Activated CD8-positive, alpha-beta T cell treated with anti-CD3 and anti-CD28 coated beads for 36 hours (primary cell): Measurements from ENCODE around the gene MMD. TPM values are rescaled to one million over a fixed set of nuclear protein-coding genes. Genes with fewer than 3 reads are reported as not detected.
"Not testable (repeated sequence)": the region's sequence is repeated elsewhere in the genome, so short reads cannot be mapped to it uniquely, and the experiment has no call there.

Source experiments
- ATAC-seq: fragments of 200-7000 bp; cut with Tn5 transposase; one replicate; pipeline ENCODE4 v1.10.0; 2021; ENCODE audit warnings: mild to moderate bottlenecking, moderate library complexity
- CTCF ChIA-PET: fragments of 350-600 bp; sonication (Branson Sonifier 250); formaldehyde crosslinking; loops from one replicate; lab custom pipeline; 2021; ENCODE audit warnings: antibody characterized with exemption; lab: Charles Lee
- POLR2A ChIA-PET: fragments of 350-600 bp; sonication (Branson Sonifier 250); formaldehyde crosslinking; loops from one replicate; lab custom pipeline; 2021; ENCODE audit warnings: antibody characterized with exemption; lab: Charles Lee
- DNase-seq: peaks from one replicate; pipeline ENCODE4 v3.0.0-alpha.2; 2020
- H3K27ac Mint-ChIP-seq: one replicate; pipeline ENCODE4 v1.8.0; 2021; ENCODE audit warnings: mild to moderate bottlenecking, mixed read lengths
- H3K27me3 Mint-ChIP-seq: one replicate; pipeline ENCODE4 v1.8.0; 2021; ENCODE audit warnings: mixed read lengths
- H3K36me3 Mint-ChIP-seq: one replicate; pipeline ENCODE4 v1.8.0; 2021; ENCODE audit warnings: low read depth, mixed read lengths
- H3K4me1 Mint-ChIP-seq: one replicate; pipeline ENCODE4 v1.8.0; 2021; ENCODE audit warnings: low read depth, mixed read lengths
- H3K4me3 Mint-ChIP-seq: one replicate; pipeline ENCODE4 v1.8.0; 2021; ENCODE audit warnings: mild to moderate bottlenecking, moderate library complexity, mixed read lengths
- H3K9me3 Mint-ChIP-seq: one replicate; pipeline ENCODE4 v1.8.0; 2021; ENCODE audit warnings: mixed read lengths
- CTCF ChIP-seq: fragments of 200-600 bp; IDR thresholded peaks from one replicate; pipeline ENCODE4 v1.8.0; 2022; ENCODE audit warnings: antibody characterized with exemption, mild to moderate bottlenecking
- intact Hi-C: fragments of 100-400 bp; cut with micrococcal nuclease; formaldehyde crosslinking; loops from one replicate; pipeline ENCODE4 v1.10.0; 2022
- total RNA-seq, 2 experiments: library from RNA; stranded (reverse); gene quantifications; one replicate each; pipeline ENCODE4 v1.2.3, GENCODE V29; 2021

Gene MMD
- total RNA-seq, 2 experiments from 2014 or later: 27.0 to 39.3 TPM

- DNase-seq (no peak), ATAC-seq (no peak)
- POLR2A ChIA-PET: no interaction called here
- intact Hi-C loops: no loop called here
- CTCF ChIA-PET: no interaction called here
- Mint-ChIP-seq H3K36me3 (no peaks in the 10 kb centered on the region), H3K4me1 (peaks cover 3% of the 10 kb centered on the region), H3K27me3 (peaks cover 6% of the 10 kb centered on the region), H3K27ac (no peak overlapping the region), H3K4me3 (no peak overlapping the region), H3K9me3 (no peaks in the 10 kb centered on the region)
- TF ChIP-seq CTCF: no peak
Observed at GRCh38 chr17:55450232-55450825, 28.7 kb upstream of the MMD start.

GRCh38 chr17:55448681-55449080, 27.0 kb upstream of the MMD start:
- CTCF ChIA-PET: no interaction called here
- no peak for ATAC-seq
- no peaks in the 10 kb centered on the region for H3K36me3 Mint-ChIP-seq
- POLR2A ChIA-PET: no interaction called here
- H3K9me3 Mint-ChIP-seq: no peaks in the 10 kb centered on the region
- intact Hi-C loops: no loop called here
- H3K27me3 Mint-ChIP-seq: peaks cover 4% of the 10 kb centered on the region
- no peak for TF ChIP-seq CTCF
- no peak overlapping the region for H3K27ac Mint-ChIP-seq
- H3K4me3 Mint-ChIP-seq: no peak overlapping the region
- peaks cover 3% of the 10 kb centered on the region for H3K4me1 Mint-ChIP-seq
- DNase-seq: no peak

GRCh38 chr17:55446581-55447205, 25.1 kb upstream of the MMD start:
- H3K4me1 Mint-ChIP-seq: no peaks in the 10 kb centered on the region
- intact Hi-C loops: no loop called here
- no peak for ATAC-seq
- no peak for TF ChIP-seq CTCF
- H3K36me3 Mint-ChIP-seq: no peaks in the 10 kb centered on the region
- DNase-seq: no peak
- ChIA-PET CTCF (no interaction called here), POLR2A (no interaction called here)
- H3K4me3 Mint-ChIP-seq: no peak overlapping the region
- H3K27me3 Mint-ChIP-seq: peaks cover 3% of the 10 kb centered on the region
- H3K9me3 Mint-ChIP-seq: no peaks in the 10 kb centered on the region
- no peak overlapping the region for H3K27ac Mint-ChIP-seq

GRCh38 chr17:55446004-55446403, 24.4 kb upstream of the MMD start:
- H3K27me3 Mint-ChIP-seq, H3K27ac Mint-ChIP-seq, H3K4me3 Mint-ChIP-seq, H3K9me3 Mint-ChIP-seq, POLR2A ChIA-PET, H3K36me3 Mint-ChIP-seq, H3K4me1 Mint-ChIP-seq, ATAC-seq, DNase-seq, intact Hi-C loops, CTCF ChIA-PET: not testable (repeated sequence)

- TF ChIP-seq CTCF: no peak
- Mint-ChIP-seq H3K9me3 (no peaks in the 10 kb centered on the region), H3K27me3 (no peaks in the 10 kb centered on the region), H3K4me1 (no peaks in the 10 kb centered on the region), H3K27ac (no peak overlapping the region), H3K36me3 (no peaks in the 10 kb centered on the region), H3K4me3 (no peak overlapping the region)
- ChIA-PET POLR2A (no interaction called here), CTCF (interaction anchor here (1.1 kb wide), 1 partner anchor 70 kb away, joined by 3 read pairs; no protein-coding TSS in a partner anchor)
- ATAC-seq: no peak
- no peak for DNase-seq
- intact Hi-C loops: no loop called here
Observed at GRCh38 chr17:55444471-55445441, 23.1 kb upstream of the MMD start.
